Glutamatergic neuron (in vitro differentiated cells): ENCODE measurements around the gene P2RY13. TPM values are rescaled to one million over a fixed set of nuclear protein-coding genes. Genes with fewer than 3 reads are reported as not detected.

ENCODE experiments used
- DNase-seq: peaks from one replicate; pipeline ENCODE4 v3.0.0; 2022
- H3K27ac Mint-ChIP-seq: one replicate; pipeline ENCODE4 v1.8.0; 2020; ENCODE audit warnings: mild to moderate bottlenecking, mixed read lengths, inconsistent platforms; ENCODE audit not compliant: unreplicated experiment
- H3K27me3 Mint-ChIP-seq: one replicate; pipeline ENCODE4 v1.8.0; 2020; ENCODE audit warnings: mild to moderate bottlenecking, moderate library complexity, mixed read lengths, inconsistent platforms; ENCODE audit not compliant: unreplicated experiment
- H3K36me3 Mint-ChIP-seq: one replicate; pipeline ENCODE4 v1.8.0; 2020; ENCODE audit warnings: mild to moderate bottlenecking, mixed read lengths, inconsistent platforms; ENCODE audit not compliant: unreplicated experiment
- H3K4me1 Mint-ChIP-seq: one replicate; pipeline ENCODE4 v1.8.0; 2020; ENCODE audit warnings: mild to moderate bottlenecking, low read depth, mixed read lengths, inconsistent platforms; ENCODE audit not compliant: unreplicated experiment
- H3K4me3 Mint-ChIP-seq: one replicate; pipeline ENCODE4 v1.8.0; 2020; ENCODE audit warnings: mild to moderate bottlenecking, mixed read lengths, inconsistent platforms; ENCODE audit not compliant: unreplicated experiment
- H3K9me3 Mint-ChIP-seq: one replicate; pipeline ENCODE4 v1.8.0; 2020; ENCODE audit warnings: mild to moderate bottlenecking, moderate library complexity, mixed read lengths, inconsistent platforms; ENCODE audit not compliant: unreplicated experiment
- CTCF ChIP-seq: fragments of 200-600 bp; sonication (generic); IDR thresholded peaks from one replicate; pipeline ENCODE4 v1.5.0; 2021; ENCODE audit not compliant: partially characterized antibody, unreplicated experiment
- total RNA-seq: library from RNA; stranded (reverse); fragmentation: NEBNext Ultra II Directional; extraction: Animal tissue kit (Norgen Biotek cat#: 25700); gene quantifications from one replicate; pipeline ENCODE4 v1.2.1, GENCODE V29; 2021; ENCODE audit not compliant: unreplicated experiment

The P2RY13 gene
- total RNA-seq, 1 donor from 2014 or later = not detected

GRCh38 chr3:151300539-151300938, 28.8 kb downstream of the P2RY13 start:
- no peak for TF ChIP-seq CTCF
- no peak overlapping the region for H3K4me3 Mint-ChIP-seq
- no peaks in the 10 kb centered on the region for H3K9me3 Mint-ChIP-seq
- H3K27me3 Mint-ChIP-seq = peaks cover 4% of the 10 kb centered on the region
- DNase-seq = no peak
- H3K4me1 Mint-ChIP-seq = no peaks in the 10 kb centered on the region
- no peaks in the 10 kb centered on the region for H3K36me3 Mint-ChIP-seq
- H3K27ac Mint-ChIP-seq = no peak overlapping the region

DNA sequence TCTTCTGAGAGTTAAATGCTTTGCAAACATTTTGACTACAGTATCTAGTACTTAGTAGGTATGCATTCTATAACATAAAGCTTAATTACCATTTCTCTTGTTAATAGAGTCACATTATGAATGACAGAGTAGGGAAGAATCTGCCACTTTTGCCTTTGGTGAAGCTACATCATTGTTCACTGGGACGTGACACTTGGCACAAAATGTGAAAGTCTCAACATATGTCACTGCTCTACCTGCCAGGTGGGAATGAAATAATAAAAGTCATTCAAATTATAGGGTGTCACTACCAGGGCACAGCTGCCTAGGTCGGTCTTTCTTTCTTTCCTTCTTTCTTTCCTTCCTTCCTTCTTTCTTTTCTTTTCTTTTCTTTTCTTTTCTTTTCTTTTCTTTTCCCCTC, 30.3 kb downstream of the P2RY13 start:
- H3K4me1 Mint-ChIP-seq = no peaks in the 10 kb centered on the region
- no peak for TF ChIP-seq CTCF
- peaks cover 4% of the 10 kb centered on the region for H3K27me3 Mint-ChIP-seq
- no peak overlapping the region for H3K27ac Mint-ChIP-seq
- H3K4me3 Mint-ChIP-seq = no peak overlapping the region
- DNase-seq = no peak
- H3K9me3 Mint-ChIP-seq = no peaks in the 10 kb centered on the region
- no peaks in the 10 kb centered on the region for H3K36me3 Mint-ChIP-seq

- no peaks in the 10 kb centered on the region for H3K9me3 Mint-ChIP-seq
- H3K36me3 Mint-ChIP-seq = no peaks in the 10 kb centered on the region
- no peak for DNase-seq
- H3K27ac Mint-ChIP-seq = no peak overlapping the region
- peaks cover 3% of the 10 kb centered on the region for H3K4me1 Mint-ChIP-seq
- no peak overlapping the region for H3K4me3 Mint-ChIP-seq
- H3K27me3 Mint-ChIP-seq = peaks cover under 1% of the 10 kb centered on the region
- no peak for TF ChIP-seq CTCF
Measured at GRCh38 chr3:151297429-151297828, 31.9 kb downstream of the P2RY13 start.

DNA sequence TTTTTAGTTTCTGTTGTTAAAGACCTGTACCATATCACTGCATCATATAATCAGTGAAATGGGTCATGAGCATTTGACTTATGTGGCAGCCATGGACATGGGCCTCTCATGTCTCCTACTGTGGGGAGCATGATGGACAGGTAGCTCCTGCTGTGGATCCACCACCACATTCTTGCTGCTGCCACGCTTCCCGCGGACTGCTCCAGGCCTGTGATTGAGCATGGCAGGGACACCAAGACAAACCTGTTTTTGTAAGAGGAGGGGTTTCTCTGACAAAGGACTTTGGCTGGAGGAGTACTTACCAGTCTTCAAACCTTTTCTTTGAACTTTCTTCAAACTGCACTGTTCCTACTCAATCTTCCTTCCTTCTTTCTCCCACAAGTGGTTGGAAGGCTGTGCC, 33.1 kb downstream of the P2RY13 start:
- H3K4me3 Mint-ChIP-seq = no peak overlapping the region
- TF ChIP-seq CTCF = no peak
- H3K9me3 Mint-ChIP-seq = no peaks in the 10 kb centered on the region
- no peak for DNase-seq
- H3K27me3 Mint-ChIP-seq = no peaks in the 10 kb centered on the region
- H3K36me3 Mint-ChIP-seq = no peaks in the 10 kb centered on the region
- no peak overlapping the region for H3K27ac Mint-ChIP-seq
- H3K4me1 Mint-ChIP-seq = peaks cover 3% of the 10 kb centered on the region

DNA sequence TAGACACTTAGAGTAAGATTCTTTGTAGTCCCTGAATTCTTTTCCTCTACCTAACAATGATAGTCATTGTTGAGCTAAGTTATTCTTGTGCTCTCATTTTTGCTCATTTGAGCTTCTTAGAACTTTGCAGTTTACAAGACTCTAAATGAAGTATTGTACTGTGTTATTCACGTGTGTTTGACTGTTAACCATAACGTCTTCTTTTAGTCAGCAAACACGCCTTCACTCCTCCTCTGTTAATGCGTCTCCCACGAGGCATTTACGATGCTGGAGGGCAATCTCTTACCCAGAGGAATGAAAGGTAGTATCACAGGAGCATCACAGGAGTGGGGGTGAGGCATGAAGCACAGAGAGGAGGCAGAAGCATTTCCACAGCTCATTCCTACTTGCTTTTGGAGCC, 36.2 kb downstream of the P2RY13 start:
- no peak for DNase-seq
- H3K27ac Mint-ChIP-seq = no peak overlapping the region
- no peaks in the 10 kb centered on the region for H3K9me3 Mint-ChIP-seq
- peaks cover 9% of the 10 kb centered on the region for H3K4me1 Mint-ChIP-seq
- no peaks in the 10 kb centered on the region for H3K36me3 Mint-ChIP-seq
- no peak for TF ChIP-seq CTCF
- H3K4me3 Mint-ChIP-seq = no peak overlapping the region
- H3K27me3 Mint-ChIP-seq = no peaks in the 10 kb centered on the region
